Liver (tissue), 9 donors: Measurements from ENCODE around the gene MCTP2. TPM values are rescaled to one million over a fixed set of nuclear protein-coding genes. Genes with fewer than 3 reads are reported as not detected.

Experiments
- DNase-seq: peaks from one replicate; pipeline ENCODE4 v3.0.0-alpha.2; 2017; ENCODE audit warnings: low spot score
- H3K27ac ChIP-seq, 2 donors: one replicate each; pipeline ENCODE4 v1.7.0; 2013; ENCODE audit warnings: inconsistent platforms in 2 of 2, low read length in 2 of 2, control low read depth in 1 of 2, low read depth in 1 of 2, mild to moderate bottlenecking in 1 of 2
- H3K27me3 ChIP-seq, 4 donors: one replicate each; pipeline versions ENCODE4 v1.6.1 to v1.7.0; 2013; ENCODE audit warnings: low read length in 3 of 4, inconsistent platforms in 1 of 4, mild to moderate bottlenecking in 1 of 4, moderate library complexity in 1 of 4; ENCODE audit not compliant: control insufficient read depth in 4 of 4, insufficient read depth in 4 of 4
- H3K36me3 ChIP-seq, 4 donors: one replicate each; pipeline versions ENCODE4 v1.6.1 to v1.7.0; 2013; ENCODE audit warnings: low read length in 3 of 4, mild to moderate bottlenecking in 3 of 4, low read depth in 1 of 4, moderate library complexity in 1 of 4; ENCODE audit not compliant: control insufficient read depth in 4 of 4, insufficient read depth in 3 of 4
- H3K4me1 ChIP-seq, 4 donors: one replicate each; pipeline versions ENCODE4 v1.6.1 to v1.7.0; 2013; ENCODE audit warnings: low read length in 3 of 4, mild to moderate bottlenecking in 3 of 4, moderate library complexity in 1 of 4; ENCODE audit not compliant: control insufficient read depth in 4 of 4, insufficient read depth in 4 of 4
- H3K4me3 ChIP-seq, 3 donors: one replicate each; pipeline versions ENCODE4 v1.6.1 to v1.7.0; 2013; ENCODE audit warnings: low read length in 3 of 3, control low read depth in 1 of 3, low read depth in 1 of 3, mild to moderate bottlenecking in 1 of 3
- H3K9ac ChIP-seq, 2 donors: one replicate each; pipeline ENCODE4 v1.7.0; 2013; ENCODE audit warnings: low read length in 2 of 2, mild to moderate bottlenecking in 2 of 2, moderate library complexity in 2 of 2, control low read depth in 1 of 2, low read depth in 1 of 2
- H3K9me3 ChIP-seq, 4 donors: one replicate each; pipeline versions ENCODE4 v1.6.1 to v1.7.0; 2013; ENCODE audit warnings: low read length in 3 of 4; ENCODE audit not compliant: control insufficient read depth in 4 of 4
- EGR1 ChIP-seq, 2 donors: IDR thresholded peaks; 2 replicates each; pipeline ENCODE4 v1.6.1; 2016 to 2018; ENCODE audit warnings: antibody characterized with exemption in 2 of 2, low read depth in 2 of 2
- FOXA1 ChIP-seq: IDR thresholded peaks from 2 replicates; pipeline ENCODE4 v1.6.1; 2016; ENCODE audit warnings: antibody characterized with exemption
- FOXA2 ChIP-seq: IDR thresholded peaks from 2 replicates; pipeline ENCODE4 v1.6.1; 2016; ENCODE audit warnings: antibody characterized with exemption
- GABPA ChIP-seq, 2 donors: IDR thresholded peaks in 1 of 2; conservative IDR thresholded peaks in 1 of 2; 2 replicates each; pipeline ENCODE4 v1.6.1; 2016; ENCODE audit warnings: antibody characterized with exemption in 2 of 2, mild to moderate bottlenecking in 1 of 2, moderate library complexity in 1 of 2
- HNF4A ChIP-seq, 2 donors: conservative IDR thresholded peaks; 2 replicates each; pipeline ENCODE4 v1.6.1; 2016; ENCODE audit warnings: antibody characterized with exemption in 2 of 2, mild to moderate bottlenecking in 2 of 2
- HNF4G ChIP-seq: IDR thresholded peaks from 2 replicates; pipeline ENCODE4 v1.6.1; 2016; ENCODE audit warnings: antibody characterized with exemption
- JUND ChIP-seq, 2 donors: IDR thresholded peaks; 2 replicates each; pipeline ENCODE4 v1.6.1; 2016; ENCODE audit warnings: antibody characterized with exemption in 2 of 2
- NR2F2 ChIP-seq: IDR thresholded peaks from 2 replicates; pipeline ENCODE4 v1.6.1; 2016; ENCODE audit warnings: antibody characterized with exemption
- RAD21 ChIP-seq, 2 donors: IDR thresholded peaks; 2 replicates each; pipeline ENCODE4 v1.6.1; 2016; ENCODE audit warnings: antibody characterized with exemption in 2 of 2, mild to moderate bottlenecking in 2 of 2
- RXRA ChIP-seq, 2 donors: IDR thresholded peaks; 2 replicates each; pipeline ENCODE4 v1.6.1; 2017 to 2018; ENCODE audit warnings: antibody characterized with exemption in 2 of 2, mild to moderate bottlenecking in 1 of 2
- SP1 ChIP-seq: IDR thresholded peaks from 2 replicates; pipeline ENCODE4 v1.6.1; 2018; ENCODE audit warnings: antibody characterized with exemption, mild to moderate bottlenecking
- TAF1 ChIP-seq: conservative IDR thresholded peaks from 2 replicates; pipeline ENCODE4 v1.6.1; 2016; ENCODE audit warnings: antibody characterized with exemption, mild to moderate bottlenecking
- YY1 ChIP-seq: IDR thresholded peaks from 2 replicates; pipeline ENCODE4 v1.6.1; 2016; ENCODE audit warnings: antibody characterized with exemption, mild to moderate bottlenecking
- WGBS: extraction: QIAGEN DNeasy Blood & Tissue Kit; methylation state at CpG from one replicate; pipeline ENCODE4 v1.1.7; 2013; 5-methylcytosine and 5-hydroxymethylcytosine counted together
- polyA plus RNA-seq, 2 donors: library from polyadenylated mRNA; stranded (reverse) in 1 of 2; unstranded in 1 of 2; fragments of 200-250 nt in 1 of 2; fragments of >200 nt in 1 of 2; fragmentation: Nextera tagmentation in 1 of 2; extraction: Ambion mirVana in 1 of 2; gene quantifications; one replicate each; pipeline versions ENCODE4 v1.2.1 to v1.2.3, GENCODE V29; 2013 to 2015
- total RNA-seq, 2 donors: library from RNA; depleted of rRNA; stranded (reverse); fragments of >200 nt; gene quantifications; one replicate each; pipeline ENCODE4 v1.2.3, GENCODE V29; 2014
- TF ChIP-seq, protein P1 (sequence below): fragments of 150-350 bp; IDR thresholded peaks from 2 replicates; pipeline ENCODE4 v1.5.1; 2017; ENCODE audit warnings: improper control_type of control experiment, low read depth, low read length; ENCODE audit not compliant: missing input control
- TF ChIP-seq, protein P2 (sequence below): IDR thresholded peaks from 2 replicates; pipeline ENCODE4 v1.6.1; 2016; ENCODE audit warnings: antibody characterized with exemption
- TF ChIP-seq, protein P3 (sequence below): IDR thresholded peaks from 2 replicates; pipeline ENCODE4 v1.6.1; 2016; ENCODE audit warnings: antibody characterized with exemption, mild to moderate bottlenecking
- TF ChIP-seq, protein P4 (sequence below): IDR thresholded peaks from 2 replicates; pipeline ENCODE4 v1.6.1; 2016; ENCODE audit warnings: antibody characterized with exemption
- TF ChIP-seq, protein P5 (sequence below): IDR thresholded peaks from 2 replicates; pipeline ENCODE4 v1.6.1; 2016; ENCODE audit warnings: antibody characterized with exemption
- donor health status: healthy.
- donor health status: healthy.
- donor health status: healthy.
- donor health status: healthy.
- donor health status: healthy.

Gene MCTP2
- total and polyA plus RNA-seq, 4 donors = 0.43 to 9.9 (median 3.5) TPM

DNA sequence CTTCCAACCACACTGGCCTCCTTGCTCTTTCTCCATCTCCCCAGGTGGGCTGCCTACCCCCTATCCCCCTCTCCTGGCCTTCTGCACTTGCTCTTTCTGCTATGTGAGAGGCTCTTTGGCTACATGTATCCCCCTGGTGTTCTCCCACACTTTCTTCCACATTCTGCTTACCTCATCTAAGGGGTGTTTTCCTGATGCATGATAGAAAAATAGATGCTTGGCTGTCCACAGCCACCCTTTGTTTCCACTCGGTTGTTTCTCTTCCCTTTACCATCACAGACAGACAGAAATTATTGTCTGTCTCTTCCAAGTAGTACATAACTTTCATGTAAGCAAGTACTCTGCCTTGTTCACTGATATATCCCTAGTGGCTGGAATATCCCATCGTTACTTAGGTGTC is 39.2 kb downstream of the MCTP2 start:
- Histone ChIP-seq H3K9me3 (no peaks in the 10 kb centered on the region), H3K27ac (no peak overlapping the region), H3K4me3 (no peak overlapping the region), H3K27me3 (no peaks in the 10 kb centered on the region), H3K9ac (no peak overlapping the region), H3K4me1 (no peaks in the 10 kb centered on the region), H3K36me3 (no peaks in the 10 kb centered on the region)
- 73% methylated on average over 2 of the region's 2 CpGs for WGBS
- no peak for DNase-seq
- TF ChIP-seq EGR1 (IDR thresholded peaks at IDR 0.05; ENCODE audit: low read depth in 2 of 2) = no peak
- no peak for TF ChIP-seq HNF4A (conservative IDR thresholded peaks at IDR 0.05)
- no peak for TF ChIP-seq SP1
- TF ChIP-seq TAF1 = no peak
- no peak for TF ChIP-seq JUND (IDR thresholded peaks at IDR 0.05)
- TF ChIP-seq RXRA (IDR thresholded peaks at IDR 0.05) = no peak
- TF ChIP-seq, protein P1, sequence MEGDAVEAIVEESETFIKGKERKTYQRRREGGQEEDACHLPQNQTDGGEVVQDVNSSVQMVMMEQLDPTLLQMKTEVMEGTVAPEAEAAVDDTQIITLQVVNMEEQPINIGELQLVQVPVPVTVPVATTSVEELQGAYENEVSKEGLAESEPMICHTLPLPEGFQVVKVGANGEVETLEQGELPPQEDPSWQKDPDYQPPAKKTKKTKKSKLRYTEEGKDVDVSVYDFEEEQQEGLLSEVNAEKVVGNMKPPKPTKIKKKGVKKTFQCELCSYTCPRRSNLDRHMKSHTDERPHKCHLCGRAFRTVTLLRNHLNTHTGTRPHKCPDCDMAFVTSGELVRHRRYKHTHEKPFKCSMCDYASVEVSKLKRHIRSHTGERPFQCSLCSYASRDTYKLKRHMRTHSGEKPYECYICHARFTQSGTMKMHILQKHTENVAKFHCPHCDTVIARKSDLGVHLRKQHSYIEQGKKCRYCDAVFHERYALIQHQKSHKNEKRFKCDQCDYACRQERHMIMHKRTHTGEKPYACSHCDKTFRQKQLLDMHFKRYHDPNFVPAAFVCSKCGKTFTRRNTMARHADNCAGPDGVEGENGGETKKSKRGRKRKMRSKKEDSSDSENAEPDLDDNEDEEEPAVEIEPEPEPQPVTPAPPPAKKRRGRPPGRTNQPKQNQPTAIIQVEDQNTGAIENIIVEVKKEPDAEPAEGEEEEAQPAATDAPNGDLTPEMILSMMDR = no peak
- TF ChIP-seq FOXA2 = no peak

DNA sequence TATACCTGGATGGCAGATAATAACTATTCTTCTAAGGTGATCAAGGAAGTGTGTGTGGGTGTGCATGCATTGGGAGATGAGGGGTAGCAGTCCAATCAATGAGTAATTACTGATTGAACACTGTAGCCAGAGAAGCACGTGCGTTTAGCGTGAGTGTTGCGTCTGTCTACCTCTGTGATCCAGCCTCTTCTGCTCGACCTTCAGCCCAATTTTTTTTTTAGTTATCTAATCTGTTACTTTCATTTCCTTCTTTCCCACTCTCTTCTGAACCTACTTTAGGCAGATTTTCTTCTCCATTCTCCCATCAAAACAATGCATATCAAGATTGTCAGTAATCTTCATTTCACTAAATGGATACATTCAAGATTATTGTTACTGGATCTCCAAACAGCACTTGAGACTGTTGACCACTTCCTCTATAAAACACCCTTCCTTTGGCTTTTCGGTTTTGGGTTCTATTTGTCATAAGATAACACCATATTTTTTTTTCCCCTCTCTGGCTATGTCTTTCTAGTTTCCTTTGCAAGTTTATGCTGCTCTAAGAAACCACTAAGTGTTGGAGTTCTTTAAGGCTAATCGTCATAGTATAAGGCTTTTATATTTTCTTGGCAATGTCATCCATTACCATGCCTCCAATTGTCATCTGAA is 41.0 kb downstream of the MCTP2 start:
- no peak overlapping the region for H3K9ac ChIP-seq
- no peaks in the 10 kb centered on the region for H3K9me3 ChIP-seq
- DNase-seq = no peak
- 62% methylated on average over 7 of the region's 7 CpGs for WGBS
- no peak overlapping the region for H3K27ac ChIP-seq
- no peak overlapping the region for H3K4me3 ChIP-seq
- TF ChIP-seq GABPA (IDR thresholded peaks at IDR 0.05 in 1 of 2, conservative IDR thresholded peaks at IDR 0.05 in 1 of 2) (no peak), YY1 (no peak), JUND (IDR thresholded peaks at IDR 0.05) (no peak), NR2F2 (no peak), FOXA2 (no peak), TAF1 (no peak), HNF4G (no peak), HNF4A (conservative IDR thresholded peaks at IDR 0.05) (no peak), RXRA (IDR thresholded peaks at IDR 0.05) (no peak), RAD21 (IDR thresholded peaks at IDR 0.05) (no peak), FOXA1 (no peak), EGR1 (IDR thresholded peaks at IDR 0.05; ENCODE audit: low read depth in 2 of 2) (no peak), SP1 (no peak)
- TF ChIP-seq, protein P2, sequence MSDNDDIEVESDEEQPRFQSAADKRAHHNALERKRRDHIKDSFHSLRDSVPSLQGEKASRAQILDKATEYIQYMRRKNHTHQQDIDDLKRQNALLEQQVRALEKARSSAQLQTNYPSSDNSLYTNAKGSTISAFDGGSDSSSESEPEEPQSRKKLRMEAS = no peak
- TF ChIP-seq, protein P1 = no peak
- TF ChIP-seq, protein P3, sequence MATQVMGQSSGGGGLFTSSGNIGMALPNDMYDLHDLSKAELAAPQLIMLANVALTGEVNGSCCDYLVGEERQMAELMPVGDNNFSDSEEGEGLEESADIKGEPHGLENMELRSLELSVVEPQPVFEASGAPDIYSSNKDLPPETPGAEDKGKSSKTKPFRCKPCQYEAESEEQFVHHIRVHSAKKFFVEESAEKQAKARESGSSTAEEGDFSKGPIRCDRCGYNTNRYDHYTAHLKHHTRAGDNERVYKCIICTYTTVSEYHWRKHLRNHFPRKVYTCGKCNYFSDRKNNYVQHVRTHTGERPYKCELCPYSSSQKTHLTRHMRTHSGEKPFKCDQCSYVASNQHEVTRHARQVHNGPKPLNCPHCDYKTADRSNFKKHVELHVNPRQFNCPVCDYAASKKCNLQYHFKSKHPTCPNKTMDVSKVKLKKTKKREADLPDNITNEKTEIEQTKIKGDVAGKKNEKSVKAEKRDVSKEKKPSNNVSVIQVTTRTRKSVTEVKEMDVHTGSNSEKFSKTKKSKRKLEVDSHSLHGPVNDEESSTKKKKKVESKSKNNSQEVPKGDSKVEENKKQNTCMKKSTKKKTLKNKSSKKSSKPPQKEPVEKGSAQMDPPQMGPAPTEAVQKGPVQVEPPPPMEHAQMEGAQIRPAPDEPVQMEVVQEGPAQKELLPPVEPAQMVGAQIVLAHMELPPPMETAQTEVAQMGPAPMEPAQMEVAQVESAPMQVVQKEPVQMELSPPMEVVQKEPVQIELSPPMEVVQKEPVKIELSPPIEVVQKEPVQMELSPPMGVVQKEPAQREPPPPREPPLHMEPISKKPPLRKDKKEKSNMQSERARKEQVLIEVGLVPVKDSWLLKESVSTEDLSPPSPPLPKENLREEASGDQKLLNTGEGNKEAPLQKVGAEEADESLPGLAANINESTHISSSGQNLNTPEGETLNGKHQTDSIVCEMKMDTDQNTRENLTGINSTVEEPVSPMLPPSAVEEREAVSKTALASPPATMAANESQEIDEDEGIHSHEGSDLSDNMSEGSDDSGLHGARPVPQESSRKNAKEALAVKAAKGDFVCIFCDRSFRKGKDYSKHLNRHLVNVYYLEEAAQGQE = no peak
- TF ChIP-seq, protein P4, sequence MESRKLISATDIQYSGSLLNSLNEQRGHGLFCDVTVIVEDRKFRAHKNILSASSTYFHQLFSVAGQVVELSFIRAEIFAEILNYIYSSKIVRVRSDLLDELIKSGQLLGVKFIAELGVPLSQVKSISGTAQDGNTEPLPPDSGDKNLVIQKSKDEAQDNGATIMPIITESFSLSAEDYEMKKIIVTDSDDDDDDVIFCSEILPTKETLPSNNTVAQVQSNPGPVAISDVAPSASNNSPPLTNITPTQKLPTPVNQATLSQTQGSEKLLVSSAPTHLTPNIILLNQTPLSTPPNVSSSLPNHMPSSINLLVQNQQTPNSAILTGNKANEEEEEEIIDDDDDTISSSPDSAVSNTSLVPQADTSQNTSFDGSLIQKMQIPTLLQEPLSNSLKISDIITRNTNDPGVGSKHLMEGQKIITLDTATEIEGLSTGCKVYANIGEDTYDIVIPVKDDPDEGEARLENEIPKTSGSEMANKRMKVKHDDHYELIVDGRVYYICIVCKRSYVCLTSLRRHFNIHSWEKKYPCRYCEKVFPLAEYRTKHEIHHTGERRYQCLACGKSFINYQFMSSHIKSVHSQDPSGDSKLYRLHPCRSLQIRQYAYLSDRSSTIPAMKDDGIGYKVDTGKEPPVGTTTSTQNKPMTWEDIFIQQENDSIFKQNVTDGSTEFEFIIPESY = no peak
- TF ChIP-seq, protein P5, sequence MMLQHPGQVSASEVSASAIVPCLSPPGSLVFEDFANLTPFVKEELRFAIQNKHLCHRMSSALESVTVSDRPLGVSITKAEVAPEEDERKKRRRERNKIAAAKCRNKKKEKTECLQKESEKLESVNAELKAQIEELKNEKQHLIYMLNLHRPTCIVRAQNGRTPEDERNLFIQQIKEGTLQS = no peak
- no peaks in the 10 kb centered on the region for H3K36me3 ChIP-seq
- H3K4me1 ChIP-seq = no peaks in the 10 kb centered on the region
- no peaks in the 10 kb centered on the region for H3K27me3 ChIP-seq
